ENCODE measurements around the gene ROR2. TPM values are rescaled to one million over a fixed set of nuclear protein-coding genes. Genes with fewer than 3 reads are reported as not detected.
A peak's percentile ranks its signal among the peaks of the same experiment; 100 is the strongest.

The ROR2 gene
- total RNA-seq, 1 experiment from 2014 or later, result 2.7 TPM

GRCh38 chr9:91736898-91737601, 213.0 kb downstream of the ROR2 start:
- Histone ChIP-seq H2BK20ac (ENCODE audit: low read depth, low read length, poor library complexity, severe bottlenecking) (no peak overlapping the region), H4K20me1 (ENCODE audit: control insufficient read depth, insufficient read depth, insufficient read length) (no peaks in the 10 kb centered on the region), H3K4ac (ENCODE audit: low read depth, low read length) (no peak overlapping the region), H4K91ac (ENCODE audit: insufficient read length, low read depth, low read length) (no peak overlapping the region), H2BK5ac (ENCODE audit: insufficient read length, low read length) (no peak overlapping the region), H3K79me1 (ENCODE audit: insufficient read depth, low read depth, low read length, poor library complexity, severe bottlenecking) (no peaks in the 10 kb centered on the region), H3K23me2 (ENCODE audit: insufficient read length, low read depth, low read length, poor library complexity, severe bottlenecking) (no peaks in the 10 kb centered on the region), H4K5ac (ENCODE audit: insufficient read length, low read depth, low read length) (no peak overlapping the region), H3K27ac (ENCODE audit: insufficient read length, low read depth, low read length) (no peak overlapping the region), H3K23ac (ENCODE audit: insufficient read length, low read depth, low read length) (no peak overlapping the region), H3K79me2 (ENCODE audit: insufficient read depth, low read length) (no peaks in the 10 kb centered on the region), H3T11ph (ENCODE audit: low read length) (no peak overlapping the region), H3K18ac (ENCODE audit: insufficient read length, low read depth, low read length) (no peak overlapping the region), H3K14ac (ENCODE audit: insufficient read depth, low read length) (no peak overlapping the region; the same call in 1 of the 2 replicates), H2AK5ac (ENCODE audit: insufficient read length, low read length) (no peak overlapping the region), H3K9ac (ENCODE audit: extremely low read depth, insufficient read length, low read length) (no peak overlapping the region), H2AFZ (ENCODE audit: low read length) (no peak overlapping the region), H2BK15ac (ENCODE audit: low read depth, low read length) (no peak overlapping the region), H2BK12ac (ENCODE audit: insufficient read length, low read depth, low read length) (no peak overlapping the region), H3K27me3 (ENCODE audit: insufficient read depth, low read length) (no peaks in the 10 kb centered on the region), H3K4me1 (ENCODE audit: insufficient read depth, low read length) (no peaks in the 10 kb centered on the region), H3K9me3 (ENCODE audit: control insufficient read depth, low read depth, low read length) (no peaks in the 10 kb centered on the region), H4K8ac (replicated peaks; ENCODE audit: insufficient read length, low read depth, low read length) (no peak overlapping the region), H2BK120ac (ENCODE audit: low read depth, low read length, poor library complexity, severe bottlenecking) (no peak overlapping the region), H3K56ac (ENCODE audit: insufficient read length, low read depth, low read length) (no peak overlapping the region), H3K4me2 (ENCODE audit: insufficient read depth, insufficient read length, low read length) (no peak overlapping the region)
- no peak for DNase-seq
- TF ChIP-seq, protein P1, sequence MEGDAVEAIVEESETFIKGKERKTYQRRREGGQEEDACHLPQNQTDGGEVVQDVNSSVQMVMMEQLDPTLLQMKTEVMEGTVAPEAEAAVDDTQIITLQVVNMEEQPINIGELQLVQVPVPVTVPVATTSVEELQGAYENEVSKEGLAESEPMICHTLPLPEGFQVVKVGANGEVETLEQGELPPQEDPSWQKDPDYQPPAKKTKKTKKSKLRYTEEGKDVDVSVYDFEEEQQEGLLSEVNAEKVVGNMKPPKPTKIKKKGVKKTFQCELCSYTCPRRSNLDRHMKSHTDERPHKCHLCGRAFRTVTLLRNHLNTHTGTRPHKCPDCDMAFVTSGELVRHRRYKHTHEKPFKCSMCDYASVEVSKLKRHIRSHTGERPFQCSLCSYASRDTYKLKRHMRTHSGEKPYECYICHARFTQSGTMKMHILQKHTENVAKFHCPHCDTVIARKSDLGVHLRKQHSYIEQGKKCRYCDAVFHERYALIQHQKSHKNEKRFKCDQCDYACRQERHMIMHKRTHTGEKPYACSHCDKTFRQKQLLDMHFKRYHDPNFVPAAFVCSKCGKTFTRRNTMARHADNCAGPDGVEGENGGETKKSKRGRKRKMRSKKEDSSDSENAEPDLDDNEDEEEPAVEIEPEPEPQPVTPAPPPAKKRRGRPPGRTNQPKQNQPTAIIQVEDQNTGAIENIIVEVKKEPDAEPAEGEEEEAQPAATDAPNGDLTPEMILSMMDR (conservative IDR thresholded peaks at IDR 0.05), result no peak
- Mint-ChIP-seq H3K27ac (peak overlapping the region in 1 of 3 experiments; percentile 27; a peak in 1 of 7 replicates), H3K9me3 (no peaks in the 10 kb centered on the region), H3K4me1 (0 out of 4 replicates have a peak, but pooled peaks cover 0 to 2% of the 10 kb centered on the region in 2 experiments), H3K36me3 (ENCODE audit: insufficient read depth in 1 of 3, low read depth in 3 of 3) (no peaks in the 10 kb centered on the region), H3K4me3 (no peak overlapping the region), H3K27me3 (ENCODE audit: low read depth) (peaks cover 2% of the 10 kb centered on the region; the same call in 1 of the 2 replicates)
- WGBS (ENCODE audit: extremely low coverage, insufficient read length, low lambda C conversion rate), result no CpG with 5 or more reads among the region's 16 CpGs
